ENCODE data around the gene LRRC8B.

- TF ChIP-seq CTCF (conservative IDR thresholded peaks at IDR 0.05), result no peak
- no peak for TF ChIP-seq EZH2 (IDR thresholded peaks at IDR 0.05; ENCODE audit: low read depth)
These were observed 96.0 kb downstream of the LRRC8B start for GRCh38 chr1:89620664-89621063.
